MM.1S (cell line): ENCODE measurements around the gene ATP5F1E.
"Not testable (repeated sequence)": the region's sequence is repeated elsewhere in the genome, so short reads cannot be mapped to it uniquely, and the experiment has no call there.

Experiments used
- DNase-seq: peaks from one replicate; pipeline ENCODE4 v3.0.0-alpha.2; 2015
- H2AFZ ChIP-seq: fragments of 300-600 bp; sonication (generic); 2 replicates; pipeline ENCODE4 v1.6.0; 2016; ENCODE audit warnings: antibody characterized with exemption, low read length
- H3F3A ChIP-seq: fragments of 300-600 bp; sonication (generic); 2 replicates; pipeline ENCODE4 v1.6.1; 2016; ENCODE audit warnings: mild to moderate bottlenecking, antibody characterized with exemption, low read length, moderate library complexity, mixed read lengths; ENCODE audit not compliant: insufficient read depth
- H3K27ac ChIP-seq: fragments of 300-600 bp; sonication (generic); 2 replicates; pipeline ENCODE4 v1.5.1; 2016; ENCODE audit warnings: mild to moderate bottlenecking, low read length
- H3K27me3 ChIP-seq: fragments of 300-600 bp; sonication (generic); replicated peaks from 2 replicates; pipeline ENCODE4 v1.6.0; 2016; ENCODE audit warnings: low read length; ENCODE audit not compliant: insufficient read depth
- H3K36me3 ChIP-seq: fragments of 300-600 bp; sonication (generic); replicated peaks from 2 replicates; pipeline ENCODE4 v1.6.1; 2016; ENCODE audit warnings: mild to moderate bottlenecking, low read length, mixed read lengths; ENCODE audit not compliant: insufficient read depth
- H3K4me1 ChIP-seq: fragments of 300-600 bp; sonication (generic); 2 replicates; pipeline ENCODE4 v1.6.1; 2016; ENCODE audit warnings: low read length, mixed read lengths
- H3K4me2 ChIP-seq: fragments of 300-600 bp; sonication (generic); 2 replicates; pipeline ENCODE4 v1.6.0; 2016; ENCODE audit warnings: low read depth, low read length
- H3K4me3 ChIP-seq: fragments of 300-600 bp; sonication (generic); 2 replicates; pipeline ENCODE4 v1.5.1; 2016; ENCODE audit warnings: low read length, mixed read lengths
- H3K79me2 ChIP-seq: fragments of 300-600 bp; sonication (generic); 2 replicates; pipeline ENCODE4 v1.6.1; 2016; ENCODE audit warnings: mixed run types, low read length, mixed read lengths
- H3K9ac ChIP-seq: fragments of 300-600 bp; sonication (generic); 2 replicates; pipeline ENCODE4 v1.6.1; 2016; ENCODE audit warnings: low read length, mixed read lengths
- H3K9me2 ChIP-seq: fragments of 300-600 bp; sonication (generic); replicated peaks from 2 replicates; pipeline ENCODE4 v1.6.1; 2016; ENCODE audit warnings: mild to moderate bottlenecking, low read length, mixed read lengths; ENCODE audit not compliant: insufficient read depth
- H3K9me3 ChIP-seq: fragments of 300-600 bp; sonication (generic); replicated peaks from 2 replicates; pipeline ENCODE4 v1.6.1; 2016; ENCODE audit warnings: mild to moderate bottlenecking, low read length, mixed read lengths; ENCODE audit not compliant: insufficient read depth
- H4K20me1 ChIP-seq: fragments of 300-600 bp; sonication (generic); 2 replicates; pipeline ENCODE4 v1.6.1; 2016; ENCODE audit warnings: mild to moderate bottlenecking, low read length, moderate library complexity, mixed read lengths; ENCODE audit not compliant: insufficient read depth
- CTCF ChIP-seq: fragments of 300-600 bp; sonication (generic); IDR thresholded peaks from 2 replicates; pipeline ENCODE4 v1.5.1; 2016; ENCODE audit warnings: antibody characterized with exemption, low read length, mixed read lengths
- EZH2 ChIP-seq: fragments of 300-600 bp; sonication (generic); optimal IDR thresholded peaks from 2 replicates; pipeline ENCODE3; 2017; ENCODE audit warnings: low read depth, mild to moderate bottlenecking, antibody characterized with exemption, low read length, mixed read lengths
- EZH2phosphoT487 ChIP-seq: fragments of 300-600 bp; sonication (generic); IDR thresholded peaks from 2 replicates; pipeline ENCODE4 v1.6.1; 2018; ENCODE audit warnings: antibody characterized with exemption, low read length

Gene ATP5F1E

GRCh38 chr20:59043698-59044097, 11.6 kb upstream of the ATP5F1E start:
- H3K4me1 ChIP-seq: peaks cover 14% of the 10 kb centered on the region
- no peaks in the 10 kb centered on the region for H3K9me2 ChIP-seq
- peak overlapping the region; percentile 98; the same call in 1 of the 2 replicates for H3K4me2 ChIP-seq
- H3K27me3 ChIP-seq: no peaks in the 10 kb centered on the region
- 0 out of 2 replicates have a peak, but pooled peaks cover 4% of the 10 kb centered on the region for H4K20me1 ChIP-seq
- H3K36me3 ChIP-seq: no peaks in the 10 kb centered on the region
- no peak overlapping the region for H3K4me3 ChIP-seq
- H3K79me2 ChIP-seq: peaks cover 39% of the 10 kb centered on the region
- H3K9ac ChIP-seq: no peak overlapping the region
- no peaks in the 10 kb centered on the region for H3F3A ChIP-seq
- TF ChIP-seq CTCF (no peak), EZH2phosphoT487 (no peak), EZH2 (no peak)
- peak overlapping the region; percentile 98; the same call in 1 of the 2 replicates for H2AFZ ChIP-seq
- no peak overlapping the region for H3K27ac ChIP-seq
- no peak for DNase-seq
- H3K9me3 ChIP-seq: no peaks in the 10 kb centered on the region

- H3K9ac ChIP-seq: peak overlapping the region; percentile 72
- H3K4me2 ChIP-seq: peak overlapping the region; percentile 98
- peaks cover 46% of the 10 kb centered on the region for H3K79me2 ChIP-seq
- H3K9me3 ChIP-seq: no peaks in the 10 kb centered on the region
- H3F3A ChIP-seq: no peaks in the 10 kb centered on the region
- peaks cover 14% of the 10 kb centered on the region for H3K4me1 ChIP-seq
- H3K4me3 ChIP-seq: peak overlapping the region; percentile 81
- H2AFZ ChIP-seq: peak overlapping the region; percentile 98
- H3K36me3 ChIP-seq: no peaks in the 10 kb centered on the region; the same call in 1 of the 2 replicates
- H3K27me3 ChIP-seq: no peaks in the 10 kb centered on the region
- no peaks in the 10 kb centered on the region for H3K9me2 ChIP-seq
- DNase-seq: peak; percentile 97
- TF ChIP-seq EZH2phosphoT487: no peak
- TF ChIP-seq EZH2: no peak
- TF ChIP-seq CTCF: no peak
- no peak overlapping the region; the same call in 1 of the 2 replicates for H3K27ac ChIP-seq
- H4K20me1 ChIP-seq: 0 out of 2 replicates have a peak, but pooled peaks cover 4% of the 10 kb centered on the region
Measured at GRCh38 chr20:59042796-59043631, 10.9 kb upstream of the ATP5F1E start.

- no peak for DNase-seq
- 0 out of 2 replicates have a peak, but pooled peaks cover 4% of the 10 kb centered on the region for H4K20me1 ChIP-seq
- peak within 1 kb of the TSS; percentile 98 for H2AFZ ChIP-seq
- H3K36me3 ChIP-seq: peaks cover 6% of the 10 kb centered on the region; the same call in 1 of the 2 replicates
- no peaks in the 10 kb centered on the region for H3K9me2 ChIP-seq
- peaks cover 14% of the 10 kb centered on the region for H3K4me1 ChIP-seq
- peak within 1 kb of the TSS; percentile 81 for H3K4me3 ChIP-seq
- TF ChIP-seq CTCF (no peak), EZH2 (no peak), EZH2phosphoT487 (no peak)
- peak within 1 kb of the TSS; percentile 72 for H3K9ac ChIP-seq
- no peaks in the 10 kb centered on the region for H3F3A ChIP-seq
- no peaks in the 10 kb centered on the region for H3K9me3 ChIP-seq
- H3K27me3 ChIP-seq: no peaks in the 10 kb centered on the region
- peak within 1 kb of the TSS; percentile 98 for H3K4me2 ChIP-seq
- H3K79me2 ChIP-seq: peaks cover 53% of the 10 kb centered on the region
- H3K27ac ChIP-seq: peak within 1 kb of the TSS; percentile 36; the same call in 1 of the 2 replicates
Measured at GRCh38 chr20:59042151-59042795, 10.1 kb upstream of the ATP5F1E start, which contains the start of gene PRELID3B. TSS of gene PRELID3B (minus strand) at chr20:59042786. CDS start at chr20:59042730, 56 bp downstream.

GRCh38 chr20:59041487-59041886, 9.4 kb upstream of the ATP5F1E start:
- Histone ChIP-seq H3K4me2 (peak overlapping the region; percentile 72), H3K36me3 (peaks cover 12% of the 10 kb centered on the region), H3K4me3 (peak overlapping the region; percentile 81), H3K9ac (peak overlapping the region; percentile 72; the same call in 1 of the 2 replicates), H3K79me2 (peaks cover 60% of the 10 kb centered on the region), H3K4me1 (peaks cover 14% of the 10 kb centered on the region)
- H3K9me2 ChIP-seq, H3F3A ChIP-seq, H2AFZ ChIP-seq, H3K27ac ChIP-seq, H3K27me3 ChIP-seq, H3K9me3 ChIP-seq, DNase-seq, H4K20me1 ChIP-seq: not testable (repeated sequence)
